ENCODE results near the gene CHMP3.

DNA sequence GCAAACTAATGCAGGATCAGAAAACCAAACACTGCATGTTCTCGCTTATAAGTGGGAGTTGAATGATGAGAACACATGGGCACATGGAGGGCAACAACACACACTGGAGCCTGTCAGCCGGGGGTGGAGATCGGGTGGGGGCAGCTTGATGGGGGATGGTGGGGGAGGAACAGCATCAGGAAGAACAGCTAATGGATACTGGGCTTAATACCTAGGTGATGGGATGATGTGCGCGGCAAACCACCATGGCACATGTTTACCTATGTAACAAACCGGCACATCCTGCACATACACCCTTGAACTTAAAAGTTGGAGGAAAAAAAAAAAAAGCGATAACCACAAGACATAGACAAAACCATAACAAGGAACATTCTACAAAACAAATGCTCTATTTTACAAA is 10.4 kb downstream of the CHMP3 start:
- TF ChIP-seq JUN (IDR thresholded peaks at IDR 0.05; ENCODE audit: low read depth, low read length): no peak
- no peak for TF ChIP-seq TAF7 (optimal IDR thresholded peaks at IDR 0.05; ENCODE audit: borderline replicate concordance, low read depth, low read length)
- no peak for TF ChIP-seq POLR2A (IDR thresholded peaks at IDR 0.05; ENCODE audit: control extremely low read depth in 1 of 2, low read depth in 2 of 2, low read length in 2 of 2)
- TF ChIP-seq TAF1 (IDR thresholded peaks at IDR 0.05; ENCODE audit: low read depth, low read length): no peak
- TF ChIP-seq ZNF274 (IDR thresholded peaks at IDR 0.05; ENCODE audit: borderline replicate concordance, extremely low read depth, low read length): no peak
- TF ChIP-seq CREB1 (IDR thresholded peaks at IDR 0.05): no peak
- TF ChIP-seq, protein P1, sequence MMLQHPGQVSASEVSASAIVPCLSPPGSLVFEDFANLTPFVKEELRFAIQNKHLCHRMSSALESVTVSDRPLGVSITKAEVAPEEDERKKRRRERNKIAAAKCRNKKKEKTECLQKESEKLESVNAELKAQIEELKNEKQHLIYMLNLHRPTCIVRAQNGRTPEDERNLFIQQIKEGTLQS (IDR thresholded peaks at IDR 0.05; ENCODE audit: insufficient read depth, low read depth, low read length): no peak
- no peak for TF ChIP-seq CBX5 (IDR thresholded peaks at IDR 0.05; ENCODE audit: low read depth, low read length)
- TF ChIP-seq, protein P2, sequence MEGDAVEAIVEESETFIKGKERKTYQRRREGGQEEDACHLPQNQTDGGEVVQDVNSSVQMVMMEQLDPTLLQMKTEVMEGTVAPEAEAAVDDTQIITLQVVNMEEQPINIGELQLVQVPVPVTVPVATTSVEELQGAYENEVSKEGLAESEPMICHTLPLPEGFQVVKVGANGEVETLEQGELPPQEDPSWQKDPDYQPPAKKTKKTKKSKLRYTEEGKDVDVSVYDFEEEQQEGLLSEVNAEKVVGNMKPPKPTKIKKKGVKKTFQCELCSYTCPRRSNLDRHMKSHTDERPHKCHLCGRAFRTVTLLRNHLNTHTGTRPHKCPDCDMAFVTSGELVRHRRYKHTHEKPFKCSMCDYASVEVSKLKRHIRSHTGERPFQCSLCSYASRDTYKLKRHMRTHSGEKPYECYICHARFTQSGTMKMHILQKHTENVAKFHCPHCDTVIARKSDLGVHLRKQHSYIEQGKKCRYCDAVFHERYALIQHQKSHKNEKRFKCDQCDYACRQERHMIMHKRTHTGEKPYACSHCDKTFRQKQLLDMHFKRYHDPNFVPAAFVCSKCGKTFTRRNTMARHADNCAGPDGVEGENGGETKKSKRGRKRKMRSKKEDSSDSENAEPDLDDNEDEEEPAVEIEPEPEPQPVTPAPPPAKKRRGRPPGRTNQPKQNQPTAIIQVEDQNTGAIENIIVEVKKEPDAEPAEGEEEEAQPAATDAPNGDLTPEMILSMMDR (IDR thresholded peaks at IDR 0.05; ENCODE audit: control extremely low read depth in 1 of 3, insufficient read depth in 1 of 3, low read depth in 1 of 3, low read length in 3 of 3): no peak
- TF ChIP-seq RAD21 (IDR thresholded peaks at IDR 0.05 in 1 of 2, conservative IDR thresholded peaks at IDR 0.05 in 1 of 2; ENCODE audit: low read depth in 2 of 2, low read length in 2 of 2): no peak
- no peak for TF ChIP-seq CEBPB (IDR thresholded peaks at IDR 0.05; ENCODE audit: low read depth, low read length)
- TF ChIP-seq RFX5 (IDR thresholded peaks at IDR 0.05; ENCODE audit: borderline replicate concordance, low read depth, low read length): no peak
- no peak for TF ChIP-seq SUZ12 (IDR thresholded peaks at IDR 0.05; ENCODE audit: low read length)

Measured in H1 (cell line).